ENCODE results near the gene RNF151. TPM values are rescaled to one million over a fixed set of nuclear protein-coding genes. Genes with fewer than 3 reads are reported as not detected.

The RNF151 gene
- total RNA-seq, 1 experiment from 2014 or later, result 0.28 TPM

GRCh38 chr16:2013527-2013926 is 46.9 kb downstream of the RNF151 start:
- Histone ChIP-seq H3K23me2 (ENCODE audit: insufficient read length, low read depth, low read length, poor library complexity, severe bottlenecking) (peaks cover 10% of the 10 kb centered on the region), H3K4me1 (ENCODE audit: insufficient read depth, low read length) (peaks cover 4% of the 10 kb centered on the region; the same call in 1 of the 2 replicates), H3K79me1 (ENCODE audit: insufficient read depth, low read depth, low read length, poor library complexity, severe bottlenecking) (no peaks in the 10 kb centered on the region), H4K91ac (ENCODE audit: insufficient read length, low read depth, low read length) (no peak overlapping the region), H3K79me2 (ENCODE audit: insufficient read depth, low read length) (peaks cover 5% of the 10 kb centered on the region; the same call in 1 of the 2 replicates), H3K56ac (ENCODE audit: insufficient read length, low read depth, low read length) (no peak overlapping the region), H2BK120ac (ENCODE audit: low read depth, low read length, poor library complexity, severe bottlenecking) (no peak overlapping the region), H2BK15ac (ENCODE audit: low read depth, low read length) (no peak overlapping the region), H3K23ac (ENCODE audit: insufficient read length, low read depth, low read length) (no peak overlapping the region), H3K4ac (ENCODE audit: low read depth, low read length) (no peak overlapping the region), H3K9ac (ENCODE audit: extremely low read depth, insufficient read length, low read length) (no peak overlapping the region), H2AFZ (ENCODE audit: low read length) (no peak overlapping the region), H4K8ac (replicated peaks; ENCODE audit: insufficient read length, low read depth, low read length) (no peak overlapping the region), H3K9me3 (ENCODE audit: control insufficient read depth, low read depth, low read length) (no peaks in the 10 kb centered on the region), H2BK12ac (ENCODE audit: insufficient read length, low read depth, low read length) (no peak overlapping the region), H2BK5ac (ENCODE audit: insufficient read length, low read length) (no peak overlapping the region), H3T11ph (ENCODE audit: low read length) (no peak overlapping the region), H3K27ac (ENCODE audit: insufficient read length, low read depth, low read length) (no peak overlapping the region), H3K4me2 (ENCODE audit: insufficient read depth, insufficient read length, low read length) (no peak overlapping the region), H4K20me1 (ENCODE audit: control insufficient read depth, insufficient read depth, insufficient read length) (no peaks in the 10 kb centered on the region), H2BK20ac (ENCODE audit: low read depth, low read length, poor library complexity, severe bottlenecking) (no peak overlapping the region), H3K18ac (ENCODE audit: insufficient read length, low read depth, low read length) (no peak overlapping the region), H3K14ac (ENCODE audit: insufficient read depth, low read length) (no peak overlapping the region), H2AK5ac (ENCODE audit: insufficient read length, low read length) (no peak overlapping the region), H4K5ac (ENCODE audit: insufficient read length, low read depth, low read length) (no peak overlapping the region), H3K27me3 (ENCODE audit: insufficient read depth, low read length) (no peaks in the 10 kb centered on the region)
- H3K4me1 Mint-ChIP-seq, result peaks cover 7 to 9% of the 10 kb centered on the region in 2 experiments
- no peaks in the 10 kb centered on the region for H3K9me3 Mint-ChIP-seq
- DNase-seq, result no peak
- peaks cover under 1 to 3% (median 2%) of the 10 kb centered on the region in 3 experiments; a peak in 5 of 7 replicates for H3K36me3 Mint-ChIP-seq (ENCODE audit: insufficient read depth in 1 of 3, low read depth in 3 of 3)
- WGBS (ENCODE audit: extremely low coverage, insufficient read length, low lambda C conversion rate), result no CpG with 5 or more reads among the region's 15 CpGs
- TF ChIP-seq CTCF (conservative IDR thresholded peaks at IDR 0.05), result no peak
- peaks cover 23% of the 10 kb centered on the region for H3K27me3 Mint-ChIP-seq (ENCODE audit: low read depth)
- H3K4me3 Mint-ChIP-seq, result no peak overlapping the region; a peak in 1 of 5 replicates
- H3K27ac Mint-ChIP-seq, result no peak overlapping the region

Measured in H9 (cell line).